KG1 (cell line): ENCODE data around the gene TXNRD3.
A peak's percentile ranks its signal among the peaks of the same experiment; 100 is the strongest.
"Not testable (repeated sequence)": the region's sequence is repeated elsewhere in the genome, so short reads cannot be mapped to it uniquely, and the experiment has no call there.

Experiments used
- DNase-seq: peaks from one replicate; lab custom pipeline; 2025; lab: John Stamatoyannopoulos, UW

Gene TXNRD3

DNA sequence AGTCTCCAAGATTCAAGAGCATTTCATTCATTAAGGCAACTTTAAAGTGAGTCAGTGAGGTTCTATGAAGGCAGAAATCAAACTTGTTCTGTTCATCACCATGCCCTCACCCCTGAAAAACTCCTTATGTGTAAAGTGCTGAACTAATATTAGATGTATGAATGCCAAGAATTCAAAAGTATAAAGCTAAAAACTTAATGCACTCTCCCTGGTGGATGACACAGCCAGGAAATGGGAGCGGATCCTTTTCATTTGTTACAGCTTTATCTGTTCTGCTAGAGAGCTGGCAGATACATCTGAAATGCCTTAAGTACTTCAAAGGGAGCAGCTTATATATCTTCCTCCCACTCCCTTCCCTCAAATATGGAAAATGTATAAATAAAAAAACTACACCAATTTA lies 8.2 kb downstream of the TXNRD3 start:
- no peak for DNase-seq

GRCh38 chr3:126644615-126645014 lies 10.3 kb downstream of the TXNRD3 start:
- DNase-seq, result no peak

- DNase-seq, result no peak
Measured at GRCh38 chr3:126638790-126639189, 16.1 kb downstream of the TXNRD3 start.

GRCh38 chr3:126636436-126636835 lies 18.5 kb downstream of the TXNRD3 start:
- DNase-seq, result no peak

DNA sequence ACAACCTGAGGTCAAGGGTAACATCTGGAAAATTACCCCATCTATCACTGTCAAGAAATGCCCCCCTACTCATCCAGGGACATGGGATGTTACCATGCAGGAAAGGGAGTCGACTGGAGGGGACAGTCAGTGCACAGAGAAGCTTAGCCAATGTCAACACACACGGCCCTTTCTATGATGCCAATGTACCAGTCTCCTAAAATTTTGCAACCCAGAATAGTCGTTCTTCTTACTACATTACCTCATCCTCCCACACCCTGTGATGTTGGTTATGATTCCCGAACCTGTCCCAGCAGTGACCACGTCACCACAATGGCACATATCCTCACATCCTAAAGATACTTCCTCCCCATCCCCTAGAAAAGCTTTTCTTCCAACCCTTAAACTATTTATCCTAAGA lies 20.1 kb downstream of the TXNRD3 start:
- DNase-seq, result no peak

DNA sequence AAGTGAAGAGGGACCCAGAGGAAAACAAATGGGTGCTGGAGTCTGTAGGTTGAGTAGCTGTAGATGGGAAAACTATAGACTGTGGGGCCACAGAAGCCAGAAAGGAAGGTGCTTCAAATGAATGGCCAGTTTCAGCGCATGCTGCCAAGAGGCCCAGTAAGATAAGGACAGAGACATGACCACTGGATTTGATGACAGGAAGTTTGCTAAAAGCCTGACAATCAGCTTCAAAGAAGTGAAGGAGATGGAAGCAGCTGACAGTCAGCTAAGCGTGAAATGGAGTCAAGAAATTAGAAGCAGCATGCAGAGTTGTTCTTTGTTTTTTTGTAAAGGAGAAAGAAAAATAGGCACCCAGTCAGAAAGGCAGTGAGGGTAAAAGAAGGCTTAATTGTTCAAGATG lies 24.9 kb downstream of the TXNRD3 start:
- no peak for DNase-seq

DNA sequence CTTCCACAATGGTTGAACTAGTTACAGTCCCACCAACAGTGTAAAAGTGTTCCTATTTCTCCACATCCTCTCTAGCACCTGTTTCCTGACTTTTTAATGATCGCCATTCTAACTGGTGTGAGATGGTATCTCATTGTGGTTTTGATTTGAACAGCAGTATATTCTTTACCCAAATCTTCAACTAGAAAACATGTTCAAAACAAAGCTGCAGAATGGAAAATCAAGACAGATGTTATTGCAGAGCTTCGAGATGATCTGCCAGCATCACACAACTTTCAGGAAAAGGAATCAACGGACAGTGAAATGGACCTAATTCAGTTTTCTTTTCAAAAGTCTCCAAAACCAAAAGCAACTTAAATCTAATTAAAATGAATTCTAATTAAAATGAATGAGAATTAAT lies 29.2 kb downstream of the TXNRD3 start:
- not testable (repeated sequence) for DNase-seq

DNA sequence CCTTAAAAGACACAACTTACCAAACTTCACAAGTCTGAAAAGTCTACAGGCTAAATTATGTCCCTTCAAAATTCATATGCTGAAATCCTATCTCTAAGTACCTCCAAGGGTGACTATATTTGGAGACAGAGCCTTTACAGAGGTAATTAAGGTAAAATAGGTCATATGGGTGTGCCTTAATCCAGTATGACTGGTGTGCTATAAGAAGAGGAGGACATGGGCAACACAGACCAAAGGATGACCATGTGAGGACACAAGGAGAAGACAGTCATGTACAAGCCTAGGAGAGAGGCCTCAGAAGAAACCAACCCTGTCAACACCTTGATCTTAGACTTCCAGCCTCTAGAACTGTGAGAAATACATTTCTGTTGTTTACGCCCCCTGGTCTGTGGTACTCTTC lies 32.2 kb downstream of the TXNRD3 start:
- DNase-seq, result no peak

DNA sequence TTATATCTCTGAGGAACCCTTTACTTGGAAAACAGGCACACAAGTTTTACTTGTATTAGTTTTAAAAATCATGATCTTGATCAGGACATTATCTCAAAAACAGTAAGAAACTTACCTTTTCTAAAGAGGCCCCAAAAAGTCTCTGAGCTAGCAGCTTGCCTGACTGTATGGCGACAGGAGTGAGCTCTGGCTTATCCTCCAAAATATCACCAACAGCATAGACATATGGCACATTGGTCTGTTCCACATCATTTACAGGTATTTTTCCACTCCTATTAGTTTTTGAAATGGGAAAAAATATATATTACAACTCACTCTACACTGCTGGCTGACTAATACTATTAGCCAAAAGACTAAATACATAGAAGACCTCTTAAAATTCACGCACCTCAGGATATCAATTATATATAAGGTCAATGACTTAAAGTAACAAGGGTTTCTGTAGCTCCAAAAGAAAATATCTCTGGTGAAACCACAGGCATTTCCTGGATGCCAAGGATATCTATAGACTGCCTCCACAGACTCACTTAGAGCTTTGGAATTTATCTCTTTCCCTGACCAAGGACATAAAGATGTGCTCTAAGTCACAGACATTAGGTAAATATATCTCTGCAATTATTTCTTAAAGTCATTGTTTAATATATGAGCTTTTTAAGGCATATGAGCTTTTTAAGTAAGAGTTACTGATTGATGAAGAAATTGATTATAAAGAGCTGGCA lies 33.1 kb downstream of the TXNRD3 start:
- no peak for DNase-seq

DNA sequence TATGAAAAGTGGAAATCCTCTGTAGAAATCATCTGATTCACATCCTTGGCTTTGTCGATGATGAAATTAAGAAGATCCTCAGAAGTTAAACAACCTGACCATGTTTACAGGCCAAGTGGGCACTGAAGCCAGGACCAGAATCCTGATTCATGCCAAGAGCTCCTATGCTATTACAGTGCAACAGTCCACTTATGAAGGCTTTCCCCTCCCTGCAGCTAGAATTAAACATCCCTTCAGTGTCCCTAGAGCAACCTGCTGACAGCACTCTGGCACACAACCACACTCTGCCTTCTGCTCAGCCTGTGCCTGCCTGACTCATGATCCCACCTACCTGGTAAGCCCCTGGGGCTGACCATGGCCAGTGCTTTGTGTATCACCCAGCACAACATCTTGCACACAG lies 33.8 kb downstream of the TXNRD3 start:
- DNase-seq, result no peak

GRCh38 chr3:126620738-126621137 lies 34.2 kb downstream of the TXNRD3 start:
- DNase-seq, result no peak

- DNase-seq, result no peak
Measured at GRCh38 chr3:126618760-126619159, 36.2 kb downstream of the TXNRD3 start.

DNA sequence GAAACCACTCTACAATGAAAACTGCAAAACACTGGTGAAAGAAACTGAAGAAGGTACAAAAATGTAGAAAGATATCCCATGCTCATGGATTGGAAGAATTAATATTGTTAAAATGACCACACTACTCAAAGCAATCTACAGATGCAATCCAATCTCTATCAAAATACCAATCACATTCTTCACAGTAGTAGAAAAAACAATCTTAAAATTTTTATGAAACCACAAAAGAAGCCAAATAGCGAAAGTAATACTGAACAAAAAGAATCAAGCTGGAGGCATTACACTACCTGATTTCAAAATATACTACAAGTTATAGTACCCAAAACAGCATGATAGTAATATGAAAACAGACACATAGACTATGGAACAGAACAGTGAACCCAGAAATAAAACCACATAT lies 36.9 kb downstream of the TXNRD3 start:
- no peak for DNase-seq

DNA sequence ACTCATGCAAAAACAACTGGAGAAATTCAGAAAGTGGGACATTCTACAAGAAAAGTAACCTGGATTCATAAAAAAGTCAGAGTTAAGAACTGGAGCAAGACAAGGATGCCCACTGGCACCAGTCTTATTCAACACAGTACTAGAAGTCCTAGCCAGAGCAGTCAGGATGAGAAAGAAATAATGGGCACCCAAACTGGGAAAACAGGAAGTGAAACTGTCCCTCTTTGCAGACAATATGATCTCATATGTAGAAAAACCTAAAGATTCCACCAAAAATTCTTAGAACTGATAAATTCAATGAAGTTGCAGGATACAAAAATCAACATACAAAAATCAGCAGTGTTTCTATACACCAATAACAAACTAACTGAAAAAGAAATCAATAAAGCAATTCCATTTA lies 37.4 kb downstream of the TXNRD3 start:
- no peak for DNase-seq

DNA sequence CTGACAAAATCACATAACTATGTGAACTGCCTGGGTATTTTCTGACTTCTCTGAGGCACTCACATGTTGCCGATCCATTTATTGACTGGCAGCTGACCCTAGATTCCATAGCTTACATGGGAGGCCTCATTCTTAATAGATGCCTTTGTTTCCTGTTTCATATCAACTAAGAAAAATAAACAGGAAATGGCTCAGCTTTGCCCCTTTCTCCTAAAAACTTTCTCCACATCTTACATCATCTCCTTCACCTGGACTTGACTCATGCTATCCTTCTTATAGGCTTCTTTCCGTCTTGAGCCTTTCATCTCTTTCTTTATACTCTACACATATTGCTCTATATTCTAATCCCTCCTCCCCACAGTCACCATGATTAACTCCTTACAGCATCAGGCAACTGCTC lies 38.0 kb downstream of the TXNRD3 start:
- DNase-seq, result no peak

DNA sequence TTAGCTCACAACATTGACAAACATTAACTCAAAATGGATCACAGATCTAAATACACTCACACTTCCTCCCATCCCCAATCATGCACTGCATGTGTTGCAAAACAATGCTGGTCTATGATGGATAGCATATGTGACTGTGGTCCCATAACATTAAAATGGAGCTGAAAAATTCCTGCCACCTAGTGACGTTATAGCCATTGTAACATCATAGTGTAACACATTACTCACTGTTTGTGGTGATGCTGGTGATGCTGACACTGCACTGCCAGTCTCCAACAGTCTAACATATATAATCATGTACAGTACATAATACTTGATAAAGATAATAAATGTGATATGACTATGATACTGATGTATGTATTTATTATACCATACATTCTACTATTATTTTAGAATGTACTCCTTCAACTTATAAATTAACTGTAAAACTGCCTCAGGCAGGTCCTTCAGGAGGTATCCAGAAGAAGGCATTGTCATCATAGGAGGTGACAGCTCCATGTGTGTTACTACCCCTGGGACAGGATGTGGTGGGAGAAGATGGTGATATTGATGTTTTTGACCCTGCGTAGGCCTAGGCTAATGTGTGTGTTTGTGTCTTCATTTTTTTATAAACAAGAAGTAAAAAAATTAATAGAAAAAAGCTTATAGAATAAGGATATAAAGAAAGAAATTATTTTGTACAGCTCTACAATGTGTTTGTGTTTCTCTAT lies 41.3 kb downstream of the TXNRD3 start:
- DNase-seq, result no peak

DNA sequence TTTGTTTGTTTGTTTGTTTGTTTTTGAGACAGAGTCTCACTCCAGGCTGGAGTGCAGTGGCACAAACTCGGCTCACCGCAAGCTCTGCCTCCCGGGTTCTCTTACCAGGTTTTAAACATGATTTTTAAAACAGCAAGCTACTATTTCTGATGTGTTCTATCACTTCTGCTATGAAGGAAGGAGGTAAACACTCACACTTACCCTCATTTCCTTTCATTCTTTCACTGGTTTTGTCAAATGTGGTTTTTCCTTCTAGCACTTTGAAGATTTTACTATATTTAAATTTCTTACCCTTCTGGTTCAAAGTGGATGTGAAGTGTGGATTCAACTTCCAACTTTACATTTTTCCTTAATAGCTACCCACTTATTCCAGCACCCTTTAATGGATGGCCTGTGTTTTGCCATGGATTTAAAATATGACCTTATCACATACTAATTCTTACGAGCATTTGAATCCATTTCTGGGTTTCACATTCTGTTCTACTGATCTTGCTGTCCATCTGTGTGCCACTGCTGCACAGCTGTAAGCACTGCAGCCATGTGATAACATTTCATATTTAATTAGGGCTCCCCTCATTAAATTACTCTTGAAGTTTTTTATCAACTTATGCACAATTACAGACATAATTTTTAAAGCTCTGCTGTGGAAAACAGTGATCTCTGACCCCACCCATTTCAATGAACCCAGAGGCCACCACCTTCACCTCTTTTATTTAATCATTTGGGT lies 42.3 kb downstream of the TXNRD3 start:
- no peak for DNase-seq

GRCh38 chr3:126609909-126610308 lies 45.0 kb downstream of the TXNRD3 start:
- no peak for DNase-seq

DNA sequence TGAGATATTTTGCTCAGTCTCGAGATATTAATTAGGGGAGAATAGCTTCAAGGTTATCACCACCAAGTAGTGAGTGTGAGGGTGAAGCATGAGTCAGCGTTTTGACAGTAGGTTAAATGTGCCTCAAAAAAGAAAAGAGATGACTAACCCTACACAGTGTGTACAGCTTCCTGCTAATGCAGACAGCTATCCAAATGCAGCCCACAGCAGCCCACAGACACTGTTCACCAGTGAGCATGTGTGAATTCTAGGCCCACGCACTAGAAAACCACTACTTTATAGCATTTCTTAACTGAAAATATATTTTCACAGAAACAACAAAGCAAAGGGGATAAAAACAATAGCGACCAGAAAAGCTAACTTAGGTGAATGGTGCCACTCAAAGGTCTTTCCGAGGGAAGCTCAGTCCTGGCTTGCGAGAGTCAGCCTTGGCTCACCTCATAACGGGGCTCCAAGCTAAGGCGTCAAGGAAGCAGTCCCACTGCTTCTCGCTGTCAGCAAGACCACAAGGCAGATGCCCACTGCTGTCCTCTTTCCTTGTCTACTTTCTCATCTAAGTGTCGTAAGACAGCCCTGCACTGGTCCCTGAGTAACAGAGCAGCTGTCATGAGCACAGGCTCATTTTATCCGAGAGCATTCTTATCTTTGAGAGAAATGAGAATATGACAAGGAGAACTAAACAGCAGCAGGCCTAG lies 47.6 kb downstream of the TXNRD3 start:
- DNase-seq, result peak; percentile 3

GRCh38 chr3:126606001-126606400 lies 48.9 kb downstream of the TXNRD3 start:
- DNase-seq, result no peak

DNA sequence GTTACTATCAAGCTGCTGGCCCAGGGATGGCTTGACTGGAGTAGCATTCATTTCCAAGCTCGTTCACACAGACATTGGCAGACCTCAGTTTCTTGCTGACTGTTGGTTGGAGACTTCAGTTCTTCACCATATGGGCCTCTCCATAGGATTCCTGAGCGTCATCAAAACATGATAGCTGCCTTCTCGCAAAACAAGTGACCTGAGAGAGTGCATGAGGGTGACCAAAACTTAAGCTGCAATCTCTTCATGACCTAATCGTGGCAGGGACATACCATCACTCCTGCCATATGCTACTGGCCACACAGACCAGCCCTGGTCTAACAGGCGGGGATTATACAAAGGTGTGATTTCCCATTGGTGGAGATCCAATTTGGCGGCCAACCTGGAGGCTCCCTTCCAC lies 50.2 kb downstream of the TXNRD3 start:
- DNase-seq, result no peak

- no peak for DNase-seq
Measured at GRCh38 chr3:126599101-126599500, 55.8 kb downstream of the TXNRD3 start.

- DNase-seq, result not testable (repeated sequence)
Measured at GRCh38 chr3:126595479-126595878, 59.4 kb downstream of the TXNRD3 start.
